ENCODE results near the gene GOSR1.
"Not testable (repeated sequence)": the region's sequence is repeated elsewhere in the genome, so short reads cannot be mapped to it uniquely, and the experiment has no call there.

The GOSR1 gene

GRCh38 chr17:30506481-30506880 lies 29.3 kb downstream of the GOSR1 start:
- no peak for DNase-seq

- DNase-seq: no peak
These were observed 36.1 kb downstream of the GOSR1 start for GRCh38 chr17:30513346-30513745.

- DNase-seq: no peak
These were observed 37.8 kb downstream of the GOSR1 start for GRCh38 chr17:30514895-30515596.

- no peak for DNase-seq
These were observed 40.6 kb downstream of the GOSR1 start for GRCh38 chr17:30517786-30518185.

GRCh38 chr17:30519166-30519565 lies 42.0 kb downstream of the GOSR1 start:
- DNase-seq: no peak

- no peak for DNase-seq
These were observed 42.5 kb downstream of the GOSR1 start for GRCh38 chr17:30519707-30520106.

- DNase-seq: no peak
These were observed 43.2 kb downstream of the GOSR1 start for GRCh38 chr17:30520436-30520835.

GRCh38 chr17:30520882-30521281 lies 43.7 kb downstream of the GOSR1 start:
- no peak for DNase-seq

- DNase-seq: no peak
These were observed 44.6 kb downstream of the GOSR1 start for GRCh38 chr17:30521766-30522165.

GRCh38 chr17:30523236-30523635 lies 46.0 kb downstream of the GOSR1 start:
- DNase-seq: not testable (repeated sequence)

GRCh38 chr17:30524847-30525246 lies 47.6 kb downstream of the GOSR1 start:
- DNase-seq: no peak

GRCh38 chr17:30526401-30526800 lies 49.2 kb downstream of the GOSR1 start:
- no peak for DNase-seq

- not testable (repeated sequence) for DNase-seq
These were observed 51.5 kb downstream of the GOSR1 start for GRCh38 chr17:30528701-30529100.

GRCh38 chr17:30530346-30531025 lies 53.3 kb downstream of the GOSR1 start:
- no peak for DNase-seq

GRCh38 chr17:30532871-30533270 lies 55.7 kb downstream of the GOSR1 start:
- no peak for DNase-seq

- no peak for DNase-seq
These were observed 57.1 kb downstream of the GOSR1 start for GRCh38 chr17:30534298-30534697.

GRCh38 chr17:30534938-30535921 lies 58.0 kb downstream of the GOSR1 start:
- DNase-seq: no peak

- DNase-seq: not testable (repeated sequence)
These were observed 59.6 kb downstream of the GOSR1 start for GRCh38 chr17:30536846-30537245.

GRCh38 chr17:30537667-30538066 lies 60.5 kb downstream of the GOSR1 start:
- DNase-seq: not testable (repeated sequence)

- DNase-seq: no peak
These were observed 64.6 kb downstream of the GOSR1 start for GRCh38 chr17:30541802-30542201.

GRCh38 chr17:30543456-30543855 lies 66.2 kb downstream of the GOSR1 start:
- no peak for DNase-seq

GRCh38 chr17:30545024-30545423 lies 67.8 kb downstream of the GOSR1 start:
- DNase-seq: no peak
